Lower leg skin (tissue), 3 donors: Measurements from ENCODE around the gene GPRC5B.

Experiments
- POLR2A ChIP-seq, 2 donors: fragments of 450-650 bp; IDR thresholded peaks; one replicate each; pipeline ENCODE4 v1.6.1; 2016 to 2017; ENCODE audit warnings: antibody characterized with exemption in 2 of 2, mild to moderate bottlenecking in 1 of 2, moderate library complexity in 1 of 2
- TF ChIP-seq, protein P1 (sequence below), 3 donors: fragments of 450-650 bp; IDR thresholded peaks; one replicate each; pipeline ENCODE4 v1.5.1; 2016; ENCODE audit warnings: antibody characterized with exemption in 3 of 3, mild to moderate bottlenecking in 3 of 3, moderate library complexity in 2 of 3

- TF ChIP-seq, protein P1, sequence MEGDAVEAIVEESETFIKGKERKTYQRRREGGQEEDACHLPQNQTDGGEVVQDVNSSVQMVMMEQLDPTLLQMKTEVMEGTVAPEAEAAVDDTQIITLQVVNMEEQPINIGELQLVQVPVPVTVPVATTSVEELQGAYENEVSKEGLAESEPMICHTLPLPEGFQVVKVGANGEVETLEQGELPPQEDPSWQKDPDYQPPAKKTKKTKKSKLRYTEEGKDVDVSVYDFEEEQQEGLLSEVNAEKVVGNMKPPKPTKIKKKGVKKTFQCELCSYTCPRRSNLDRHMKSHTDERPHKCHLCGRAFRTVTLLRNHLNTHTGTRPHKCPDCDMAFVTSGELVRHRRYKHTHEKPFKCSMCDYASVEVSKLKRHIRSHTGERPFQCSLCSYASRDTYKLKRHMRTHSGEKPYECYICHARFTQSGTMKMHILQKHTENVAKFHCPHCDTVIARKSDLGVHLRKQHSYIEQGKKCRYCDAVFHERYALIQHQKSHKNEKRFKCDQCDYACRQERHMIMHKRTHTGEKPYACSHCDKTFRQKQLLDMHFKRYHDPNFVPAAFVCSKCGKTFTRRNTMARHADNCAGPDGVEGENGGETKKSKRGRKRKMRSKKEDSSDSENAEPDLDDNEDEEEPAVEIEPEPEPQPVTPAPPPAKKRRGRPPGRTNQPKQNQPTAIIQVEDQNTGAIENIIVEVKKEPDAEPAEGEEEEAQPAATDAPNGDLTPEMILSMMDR (IDR thresholded peaks at IDR 0.05), result no peak
- no peak for TF ChIP-seq POLR2A (IDR thresholded peaks at IDR 0.05)
Measured at GRCh38 chr16:19863990-19864389, 20.7 kb downstream of the GPRC5B start.
